OCI-LY1 (cell line): ENCODE measurements around the gene DNAH17.

Experiments used
- EZH2 ChIP-seq: fragments of 200-600 bp; sonication (generic), shearing (Covaris generic); IDR thresholded peaks from 2 replicates; pipeline ENCODE4 v1.8.0; 2017; ENCODE audit warnings: borderline replicate concordance, mixed run types, mild to moderate bottlenecking, antibody characterized with exemption, low read length, moderate library complexity, mixed read lengths
- TF ChIP-seq, protein P1 (sequence below): fragments of 200-600 bp; sonication (generic), shearing (Covaris generic); IDR thresholded peaks from 2 replicates; pipeline ENCODE4 v1.5.1; 2017; ENCODE audit warnings: mild to moderate bottlenecking, antibody characterized with exemption, low read length, moderate library complexity, mixed read lengths

- TF ChIP-seq, protein P1, sequence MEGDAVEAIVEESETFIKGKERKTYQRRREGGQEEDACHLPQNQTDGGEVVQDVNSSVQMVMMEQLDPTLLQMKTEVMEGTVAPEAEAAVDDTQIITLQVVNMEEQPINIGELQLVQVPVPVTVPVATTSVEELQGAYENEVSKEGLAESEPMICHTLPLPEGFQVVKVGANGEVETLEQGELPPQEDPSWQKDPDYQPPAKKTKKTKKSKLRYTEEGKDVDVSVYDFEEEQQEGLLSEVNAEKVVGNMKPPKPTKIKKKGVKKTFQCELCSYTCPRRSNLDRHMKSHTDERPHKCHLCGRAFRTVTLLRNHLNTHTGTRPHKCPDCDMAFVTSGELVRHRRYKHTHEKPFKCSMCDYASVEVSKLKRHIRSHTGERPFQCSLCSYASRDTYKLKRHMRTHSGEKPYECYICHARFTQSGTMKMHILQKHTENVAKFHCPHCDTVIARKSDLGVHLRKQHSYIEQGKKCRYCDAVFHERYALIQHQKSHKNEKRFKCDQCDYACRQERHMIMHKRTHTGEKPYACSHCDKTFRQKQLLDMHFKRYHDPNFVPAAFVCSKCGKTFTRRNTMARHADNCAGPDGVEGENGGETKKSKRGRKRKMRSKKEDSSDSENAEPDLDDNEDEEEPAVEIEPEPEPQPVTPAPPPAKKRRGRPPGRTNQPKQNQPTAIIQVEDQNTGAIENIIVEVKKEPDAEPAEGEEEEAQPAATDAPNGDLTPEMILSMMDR: no peak
- no peak for TF ChIP-seq EZH2
Measured at GRCh38 chr17:78548725-78549124, 28.5 kb downstream of the DNAH17 start.
